Lower lobe of right lung (tissue), 2 donors: ENCODE data around the gene STX1A. TPM values are rescaled to one million over a fixed set of nuclear protein-coding genes. Genes with fewer than 3 reads are reported as not detected.

Experiments
- ATAC-seq, 2 donors: fragments of 200-7000 bp; cut with Tn5 transposase; one replicate each; pipeline ENCODE4 v1.9.1; 2020 to 2022; ENCODE audit warnings: mild to moderate bottlenecking in 2 of 2, moderate library complexity in 2 of 2
- DNase-seq: peaks from one replicate; pipeline ENCODE4 v3.0.0-alpha.2; 2020
- H3K27ac ChIP-seq: fragments of 200-600 bp; one replicate; pipeline ENCODE4 v1.8.0; 2022
- H3K27me3 ChIP-seq: fragments of 200-600 bp; one replicate; pipeline ENCODE4 v1.8.0; 2022; ENCODE audit warnings: low read depth
- H3K36me3 ChIP-seq: fragments of 200-600 bp; one replicate; pipeline ENCODE4 v1.8.0; 2022; ENCODE audit warnings: mild to moderate bottlenecking
- H3K4me1 ChIP-seq: fragments of 200-600 bp; one replicate; pipeline ENCODE4 v1.8.0; 2022
- H3K4me3 ChIP-seq: fragments of 200-600 bp; one replicate; pipeline ENCODE4 v1.8.0; 2022; ENCODE audit warnings: mild to moderate bottlenecking
- H3K9me3 ChIP-seq: fragments of 200-600 bp; one replicate; pipeline ENCODE4 v1.8.0; 2022
- intact Hi-C: fragments of 100-400 bp; cut with DNase I; formaldehyde crosslinking; loops from one replicate; pipeline ENCODE4 v1.11.0; 2022
- microRNA-seq: library from miRNA; unstranded; fragments of <30 nt; microRNA quantifications from one replicate; pipeline ENCODE4 v1.2.0, GENCODE V29; 2020; ENCODE audit warnings: borderline number of aligned reads
- total RNA-seq: library from RNA; stranded (reverse); fragmentation: NEBNext Ultra II Directional; extraction: Animal tissue kit (Norgen Biotek cat#: 25700); gene quantifications from one replicate; pipeline ENCODE4 v1.2.1, GENCODE V29; 2021
- TF ChIP-seq, protein P1 (sequence below): fragments of 200-600 bp; IDR thresholded peaks from one replicate; pipeline ENCODE4 v1.8.0; 2022; ENCODE audit warnings: antibody characterized with exemption, mild to moderate bottlenecking
- donor health status: DM: no; HTN: yes; CAD: no; lungs with severe emphysema.

The STX1A gene
- total RNA-seq, 1 donor from 2014 or later, result 6.6 TPM

DNA sequence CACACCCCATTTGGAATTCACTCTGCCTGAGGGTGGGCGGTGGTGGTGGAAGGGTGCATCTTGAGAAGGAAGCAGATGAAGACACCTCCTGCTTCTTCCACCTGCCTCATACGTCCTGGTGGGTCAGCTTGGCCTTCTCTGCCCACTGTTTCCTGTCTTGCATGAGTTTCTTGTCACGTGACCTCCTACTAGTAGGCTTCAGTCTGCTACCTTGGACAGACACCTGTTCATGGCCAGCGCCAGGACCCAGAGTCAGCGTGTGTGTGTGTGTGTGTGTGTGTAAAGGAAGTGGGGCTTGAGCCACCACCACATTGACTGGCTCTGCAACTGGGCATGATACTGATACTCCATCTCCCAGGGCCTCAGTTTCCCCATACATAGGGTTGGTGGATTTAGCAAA is 68.9 kb downstream of the STX1A start:
- Histone ChIP-seq H3K27me3 (peaks cover 51% of the 10 kb centered on the region), H3K4me3 (no peak overlapping the region), H3K4me1 (peaks cover 3% of the 10 kb centered on the region), H3K36me3 (no peaks in the 10 kb centered on the region), H3K27ac (no peak overlapping the region), H3K9me3 (no peaks in the 10 kb centered on the region)
- DNase-seq (no peak), ATAC-seq (no peak)
- TF ChIP-seq, protein P1, sequence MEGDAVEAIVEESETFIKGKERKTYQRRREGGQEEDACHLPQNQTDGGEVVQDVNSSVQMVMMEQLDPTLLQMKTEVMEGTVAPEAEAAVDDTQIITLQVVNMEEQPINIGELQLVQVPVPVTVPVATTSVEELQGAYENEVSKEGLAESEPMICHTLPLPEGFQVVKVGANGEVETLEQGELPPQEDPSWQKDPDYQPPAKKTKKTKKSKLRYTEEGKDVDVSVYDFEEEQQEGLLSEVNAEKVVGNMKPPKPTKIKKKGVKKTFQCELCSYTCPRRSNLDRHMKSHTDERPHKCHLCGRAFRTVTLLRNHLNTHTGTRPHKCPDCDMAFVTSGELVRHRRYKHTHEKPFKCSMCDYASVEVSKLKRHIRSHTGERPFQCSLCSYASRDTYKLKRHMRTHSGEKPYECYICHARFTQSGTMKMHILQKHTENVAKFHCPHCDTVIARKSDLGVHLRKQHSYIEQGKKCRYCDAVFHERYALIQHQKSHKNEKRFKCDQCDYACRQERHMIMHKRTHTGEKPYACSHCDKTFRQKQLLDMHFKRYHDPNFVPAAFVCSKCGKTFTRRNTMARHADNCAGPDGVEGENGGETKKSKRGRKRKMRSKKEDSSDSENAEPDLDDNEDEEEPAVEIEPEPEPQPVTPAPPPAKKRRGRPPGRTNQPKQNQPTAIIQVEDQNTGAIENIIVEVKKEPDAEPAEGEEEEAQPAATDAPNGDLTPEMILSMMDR, result no peak
- intact Hi-C loops, result no loop called here

DNA sequence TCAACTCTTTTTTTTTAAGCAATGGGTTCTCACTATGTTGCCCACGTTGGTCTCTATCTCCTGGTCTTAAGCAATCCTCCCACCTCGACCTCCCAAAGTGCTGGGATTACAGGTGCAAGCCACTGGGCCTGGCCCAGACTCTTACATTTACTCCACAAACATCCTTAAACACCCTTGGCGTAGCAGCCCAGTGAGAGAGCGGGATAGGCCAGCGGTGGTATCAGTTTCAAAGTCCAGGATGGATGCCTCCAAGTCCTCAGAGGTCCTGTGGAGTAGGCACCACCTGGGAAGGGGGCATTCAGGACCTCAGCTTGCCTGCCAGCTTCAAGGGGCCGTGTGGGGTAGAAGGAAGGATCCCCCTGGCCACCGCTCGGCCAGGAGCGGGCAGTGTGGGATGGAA is 69.9 kb downstream of the STX1A start:
- ATAC-seq, result no peak
- DNase-seq, result no peak
- Histone ChIP-seq H3K27me3 (peaks cover 51% of the 10 kb centered on the region), H3K36me3 (no peaks in the 10 kb centered on the region), H3K4me3 (no peak overlapping the region), H3K9me3 (no peaks in the 10 kb centered on the region), H3K4me1 (peaks cover 3% of the 10 kb centered on the region), H3K27ac (no peak overlapping the region)
- TF ChIP-seq, protein P1, result no peak
- intact Hi-C loops, result no loop called here

Small RNA genes within 50 kb of the gene (microRNA-seq; reads per million reads assigned to microRNA genes)
- not detected for gene MIR4284

Other genes with a start within 250 kb of the STX1A start
- 56.0 TPM for gene BAZ1B, start 197.4 kb downstream of the STX1A start, total RNA-seq
- 52.8 TPM for gene BCL7B, start 162.0 kb downstream of the STX1A start, total RNA-seq
- gene TBL2, start 141.1 kb downstream of the STX1A start, total RNA-seq, result 27.9 TPM
- gene MLXIPL, start 95.1 kb downstream of the STX1A start, total RNA-seq, result 10.7 TPM
- gene VPS37D, start 51.8 kb downstream of the STX1A start, total RNA-seq, result 1.3 TPM
- 10.5 TPM for gene DNAJC30, start 36.2 kb downstream of the STX1A start, total RNA-seq
- gene BUD23, start 36.1 kb downstream of the STX1A start, total RNA-seq, result 42.4 TPM
- 21.1 TPM for gene ABHD11, start 19.1 kb upstream of the STX1A start, total RNA-seq
- 12.8 TPM for gene CLDN3, start 50.6 kb upstream of the STX1A start, total RNA-seq
- 116 TPM for gene CLDN4, start 111.3 kb upstream of the STX1A start, total RNA-seq
- 4.0 TPM for gene METTL27, start 122.8 kb upstream of the STX1A start, total RNA-seq
- gene TMEM270, start 141.5 kb upstream of the STX1A start, total RNA-seq, result not detected